Motor neuron (in vitro differentiated cells): Measurements from ENCODE around the gene GALR1. TPM values are rescaled to one million over a fixed set of nuclear protein-coding genes. Genes with fewer than 3 reads are reported as not detected.

Experiments used
- ATAC-seq, 8 experiments: fragments of 200-7000 bp; cut with Tn5 transposase; replicated peaks in 6 of 8; 2 replicates each; pipeline ENCODE4 v1.8.0; 2021; ENCODE audit warnings: mild to moderate bottlenecking in 8 of 8, moderate library complexity in 8 of 8
- H3K27ac ChIP-seq, 2 donors: fragments of 250-450 bp; sonication (Bioruptor Pico); 2 replicates each; pipeline ENCODE4 v1.9.0; 2021; ENCODE audit warnings: antibody characterized with exemption in 2 of 2, mild to moderate bottlenecking in 2 of 2, moderate library complexity in 1 of 2
- H3K4me1 ChIP-seq, 2 donors: fragments of 250-450 bp; sonication (Bioruptor Pico); replicated peaks in 1 of 2; 2 replicates each; pipeline ENCODE4 v1.6.1; 2021; ENCODE audit warnings: antibody characterized with exemption in 2 of 2, mild to moderate bottlenecking in 2 of 2, moderate library complexity in 1 of 2
- H3K4me3 ChIP-seq, 5 donors: fragments of 250-450 bp; sonication (Bioruptor Pico); 2 replicates each; pipeline ENCODE4 v1.9.0; 2021; ENCODE audit warnings: antibody characterized with exemption in 5 of 5, mild to moderate bottlenecking in 5 of 5, moderate library complexity in 4 of 5
- WGBS, 10 experiments: fragments of 450-650 bp; shearing (Covaris generic); methylation state at CpG; one replicate each; pipeline ENCODE4 v1.0.0; 2022; 5-methylcytosine and 5-hydroxymethylcytosine counted together
- in situ Hi-C, 9 experiments: fragments of 400-800 bp; cut with MboI; loops; one replicate each; pipeline ENCODE4 v1.15.0; 2021; ENCODE audit warnings: low sequenced_read_pairs in 9 of 9, low pct_unique_long_range_greater_than_20kb in 2 of 9; ENCODE audit not compliant: unreplicated experiment in 9 of 9
- total RNA-seq, 8 experiments: library from RNA; unstranded; fragments of 300-600 nt; gene quantifications; 2 replicates each; pipeline versions ENCODE4 v1.2.3 to v1.2.4, GENCODE V29; 2022

GALR1 gene
- total RNA-seq, result 1 to 10 TPM in 3 of 8 experiments, under 1 TPM in 5; 0.05 to 8.0 (median 0.40) TPM

GRCh38 chr18:77249569-77250500 is at the start of gene GALR1:
TSS of gene GALR1 (plus strand) at chr18:77249848. CDS start at chr18:77250549, 701 bp downstream.
- H3K4me3 ChIP-seq, result peak within 1 kb of the TSS; percentile 29 to 44 (median 34)
- ATAC-seq, result peak; percentile 54 to 84 (median 79)
- in situ Hi-C loops, result no loop called here
- no peak within 1 kb of the TSS for H3K27ac ChIP-seq
- H3K4me1 ChIP-seq, result peaks cover 2 to 3% of the 10 kb centered on the region in 2 donors
- 0 to 3% (median 0%) methylated on average over 4 to 23 of the region's 98 CpGs; no CpG with 5 or more reads in 7 of the 10 experiments for WGBS, 10 experiments

DNA sequence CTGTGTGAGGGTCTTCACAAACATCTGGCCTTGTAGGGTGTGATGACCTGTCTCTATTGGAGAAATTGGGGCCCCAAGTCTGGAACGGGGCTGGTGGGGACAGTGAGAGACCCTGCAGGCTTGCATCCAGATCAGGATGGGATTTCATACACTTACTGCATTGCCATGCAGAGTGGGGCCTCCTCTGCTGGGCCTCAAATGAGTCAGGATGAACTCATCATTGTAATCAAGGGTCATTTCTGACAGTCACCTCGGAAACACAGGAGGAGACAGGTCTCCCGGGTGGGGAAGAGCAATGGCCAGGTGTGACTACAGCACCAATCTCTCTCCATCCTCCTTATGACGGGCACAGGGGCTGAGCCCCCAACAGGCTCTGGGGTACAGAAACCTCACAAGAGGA is 48.1 kb upstream of the GALR1 start:
- ATAC-seq, result peak in 5 of 8 experiments; percentile 84 to 97 (median 90)
- in situ Hi-C loops, result loop anchor here in 1 of 9 experiments (25.0 kb wide), 1 partner anchor 189 kb away; no protein-coding TSS in a partner anchor
- WGBS, 10 experiments, result 58 to 100% (median 75%) methylated on average over 1 to 4 of the region's 4 CpGs; no CpG with 5 or more reads in 3 of the 10 experiments
- Histone ChIP-seq H3K4me3 (no peak overlapping the region), H3K27ac (no peak overlapping the region), H3K4me1 (peaks cover 5 to 8% of the 10 kb centered on the region in 2 donors)

GRCh38 chr18:77202329-77202728 is 47.3 kb upstream of the GALR1 start:
- 67 to 100% (median 96%) methylated on average over 1 to 5 of the region's 7 CpGs; no CpG with 5 or more reads in 5 of the 10 experiments for WGBS, 10 experiments
- in situ Hi-C loops, result loop anchor here in 1 of 9 experiments (25.0 kb wide), 1 partner anchor 190 kb away; no protein-coding TSS in a partner anchor
- peak in 2 of 8 experiments; percentile 54 to 65 for ATAC-seq
- Histone ChIP-seq H3K27ac (no peak overlapping the region), H3K4me1 (peaks cover 6 to 9% of the 10 kb centered on the region in 2 donors), H3K4me3 (no peak overlapping the region)

GRCh38 chr18:77203071-77203470 is 46.6 kb upstream of the GALR1 start:
- Histone ChIP-seq H3K27ac (no peak overlapping the region), H3K4me3 (no peak overlapping the region), H3K4me1 (peaks cover 10 to 15% of the 10 kb centered on the region in 2 donors)
- in situ Hi-C loops, result loop anchor here in 1 of 9 experiments (25.0 kb wide), 1 partner anchor 191 kb away; no protein-coding TSS in a partner anchor
- ATAC-seq, result peak in 1 of 8 experiments; percentile 39
- 66 to 100% (median 82%) methylated on average over 1 to 8 of the region's 12 CpGs; no CpG with 5 or more reads in 5 of the 10 experiments for WGBS, 10 experiments

GRCh38 chr18:77203851-77204250 is 45.8 kb upstream of the GALR1 start:
- Histone ChIP-seq H3K4me1 (peaks cover 10 to 15% of the 10 kb centered on the region in 2 donors), H3K27ac (no peak overlapping the region), H3K4me3 (no peak overlapping the region)
- 58 to 100% (median 79%) methylated on average over 1 to 3 of the region's 4 CpGs; no CpG with 5 or more reads in 3 of the 10 experiments for WGBS, 10 experiments
- in situ Hi-C loops, result loop anchor here in 1 of 9 experiments (25.0 kb wide), 1 partner anchor 192 kb away; no protein-coding TSS in a partner anchor
- no peak for ATAC-seq

- H3K4me3 ChIP-seq, result no peak overlapping the region
- peaks cover 10 to 15% of the 10 kb centered on the region in 2 donors for H3K4me1 ChIP-seq
- no peak for ATAC-seq
- in situ Hi-C loops, result loop anchor here in 1 of 9 experiments (25.0 kb wide), 1 partner anchor 193 kb away; no protein-coding TSS in a partner anchor
- 0 to 100% (median 82%) methylated on average over 1 to 6 of the region's 6 CpGs; no CpG with 5 or more reads in 2 of the 10 experiments for WGBS, 10 experiments
- H3K27ac ChIP-seq, result no peak overlapping the region
Observed at GRCh38 chr18:77205769-77206168, 43.9 kb upstream of the GALR1 start.

DNA sequence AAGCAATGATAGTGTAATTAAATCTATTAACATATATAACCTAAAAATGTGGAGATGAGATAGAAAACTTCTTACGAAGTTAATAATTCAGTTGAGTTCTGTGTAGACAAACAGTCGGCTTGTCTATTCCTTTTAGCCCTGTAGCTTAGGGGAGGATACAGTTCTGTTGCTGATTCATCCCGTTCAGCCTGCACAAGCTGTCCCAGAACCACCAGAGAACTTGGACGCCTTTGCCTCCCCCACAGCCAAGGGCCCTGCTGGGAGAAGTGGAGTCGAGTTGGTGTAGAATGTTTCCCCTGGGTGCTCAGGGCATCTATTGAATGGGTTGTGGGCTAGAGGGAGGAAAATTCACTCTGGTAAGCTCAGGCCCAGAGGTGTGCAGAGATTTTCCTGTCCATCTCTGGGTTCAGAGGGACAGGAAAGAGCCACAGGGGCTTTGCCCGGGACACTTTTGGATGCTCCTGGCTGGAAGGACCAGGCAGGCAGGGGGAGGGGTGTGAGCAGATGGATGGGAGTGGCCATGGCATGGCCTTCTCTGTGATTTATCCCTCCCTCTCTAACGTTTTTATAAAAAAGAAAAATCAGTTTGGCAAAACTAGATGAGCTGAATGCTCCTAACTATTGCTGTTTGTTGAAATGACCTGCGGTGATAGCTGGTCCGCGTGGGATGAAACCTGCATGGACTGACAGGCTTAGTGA is 42.8 kb upstream of the GALR1 start:
- peak in 5 of 8 experiments; percentile 58 to 73 (median 69) for ATAC-seq
- Histone ChIP-seq H3K4me3 (no peak overlapping the region), H3K27ac (no peak overlapping the region), H3K4me1 (peaks cover 8 to 13% of the 10 kb centered on the region in 2 donors)
- WGBS, 10 experiments, result 6 to 100% (median 74%) methylated on average over 3 to 9 of the region's 10 CpGs
- in situ Hi-C loops, result loop anchor here in 1 of 9 experiments (25.0 kb wide), 1 partner anchor 195 kb away; no protein-coding TSS in a partner anchor

GRCh38 chr18:77207540-77207939 is 42.1 kb upstream of the GALR1 start:
- Histone ChIP-seq H3K27ac (no peak overlapping the region), H3K4me1 (peaks cover 5 to 7% of the 10 kb centered on the region in 2 donors), H3K4me3 (no peak overlapping the region)
- WGBS, 10 experiments, result 4 to 100% (median 73%) methylated on average over 1 to 8 of the region's 10 CpGs; no CpG with 5 or more reads in 2 of the 10 experiments
- ATAC-seq, result peak in 7 of 8 experiments; percentile 70 to 87 (median 74)
- in situ Hi-C loops, result loop anchor here in 1 of 9 experiments (25.0 kb wide), 1 partner anchor 195 kb away; no protein-coding TSS in a partner anchor

- Histone ChIP-seq H3K4me3 (no peak overlapping the region), H3K4me1 (peaks cover 5 to 7% of the 10 kb centered on the region in 2 donors), H3K27ac (no peak overlapping the region)
- 60 to 100% (median 91%) methylated on average over 1 to 4 of the region's 4 CpGs; no CpG with 5 or more reads in 2 of the 10 experiments for WGBS, 10 experiments
- in situ Hi-C loops, result loop anchor here in 1 of 9 experiments (25.0 kb wide), 1 partner anchor 197 kb away; no protein-coding TSS in a partner anchor
- ATAC-seq, result peak in 1 of 8 experiments; percentile 25
Observed at GRCh38 chr18:77208964-77209363, 40.7 kb upstream of the GALR1 start.

- no peak overlapping the region for H3K27ac ChIP-seq
- no peak overlapping the region for H3K4me3 ChIP-seq
- 66 to 100% (median 96%) methylated on average over 2 to 12 of the region's 12 CpGs; no CpG with 5 or more reads in 2 of the 10 experiments for WGBS, 10 experiments
- peak in 3 of 8 experiments; percentile 56 to 81 (median 66) for ATAC-seq
- in situ Hi-C loops, result loop anchor here in 1 of 9 experiments (25.0 kb wide), 1 partner anchor 197 kb away; no protein-coding TSS in a partner anchor
- peaks cover 5 to 7% of the 10 kb centered on the region in 2 donors for H3K4me1 ChIP-seq
Observed at GRCh38 chr18:77209587-77209986, 40.1 kb upstream of the GALR1 start.

DNA sequence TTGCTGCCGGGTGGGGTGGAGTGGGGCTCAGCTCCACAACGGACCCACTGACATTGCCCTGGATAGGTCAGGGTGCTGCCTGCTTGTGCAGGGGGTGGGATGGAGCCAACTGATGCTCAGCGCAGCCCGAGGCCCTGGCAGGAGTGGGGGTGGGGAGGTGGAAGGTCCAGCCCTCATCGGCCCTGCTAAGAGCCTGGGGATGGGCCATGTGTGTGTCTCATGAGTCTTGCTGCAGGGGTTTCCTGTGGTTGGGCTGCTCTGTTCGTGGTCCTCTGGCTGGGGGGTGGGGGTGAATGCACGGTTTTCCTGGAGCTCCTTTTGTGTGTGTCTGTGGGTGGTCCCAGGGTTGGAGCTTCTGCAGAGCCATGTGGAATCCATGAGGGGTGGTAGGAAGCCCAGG is 39.4 kb upstream of the GALR1 start:
- WGBS, 10 experiments, result no CpG with 5 or more reads among the region's 7 CpGs
- no peak for ATAC-seq
- H3K4me3 ChIP-seq, result no peak overlapping the region
- peaks cover 5 to 7% of the 10 kb centered on the region in 2 donors for H3K4me1 ChIP-seq
- in situ Hi-C loops, result loop anchor here in 1 of 9 experiments (25.0 kb wide), 1 partner anchor 198 kb away; no protein-coding TSS in a partner anchor
- no peak overlapping the region for H3K27ac ChIP-seq

GRCh38 chr18:77218642-77219041 is 31.0 kb upstream of the GALR1 start:
- in situ Hi-C loops, result loop anchor here in 1 of 9 experiments (25.0 kb wide), 1 partner anchor 206 kb away; no protein-coding TSS in a partner anchor
- no peak for ATAC-seq
- 40 to 100% (median 78%) methylated on average over 1 to 4 of the region's 4 CpGs; no CpG with 5 or more reads in 4 of the 10 experiments for WGBS, 10 experiments
- Histone ChIP-seq H3K4me3 (no peak overlapping the region), H3K27ac (no peak overlapping the region), H3K4me1 (no peaks in the 10 kb centered on the region)
